WTC11 (cell line): ENCODE measurements around the gene BLOC1S4.

Source experiments
- ATF3 ChIP-seq: sonication (generic); formaldehyde crosslinking; conservative IDR thresholded peaks from 2 replicates; pipeline ENCODE4 v1.8.1; 2022; ENCODE audit warnings: mild to moderate bottlenecking, missing genetic modification reagents
- CTCF ChIP-seq: fragments of 200-600 bp; IDR thresholded peaks from 2 replicates; pipeline ENCODE4 v1.8.0; 2022; ENCODE audit warnings: antibody characterized with exemption
- ETV6 ChIP-seq: sonication (generic); formaldehyde crosslinking; IDR thresholded peaks from 2 replicates; pipeline ENCODE4 v1.8.1; 2022; ENCODE audit warnings: mild to moderate bottlenecking, missing genetic modification reagents
- FOXP4 ChIP-seq: sonication (generic); formaldehyde crosslinking; IDR thresholded peaks from 2 replicates; pipeline ENCODE4 v1.8.0; 2022; ENCODE audit warnings: mild to moderate bottlenecking, missing genetic modification reagents
- HMGXB4 ChIP-seq: sonication (generic); formaldehyde crosslinking; IDR thresholded peaks from 2 replicates; pipeline ENCODE4 v1.8.1; 2023; ENCODE audit warnings: mild to moderate bottlenecking, moderate library complexity, missing genetic modification reagents
- IRF2 ChIP-seq: sonication (generic); formaldehyde crosslinking; IDR thresholded peaks from 2 replicates; pipeline ENCODE4 v1.8.0; 2022; ENCODE audit warnings: low read depth, missing genetic modification reagents, borderline replicate concordance
- MAX ChIP-seq: sonication (generic); formaldehyde crosslinking; IDR thresholded peaks from 2 replicates; pipeline ENCODE4 v1.8.0; 2022; ENCODE audit warnings: mild to moderate bottlenecking, missing genetic modification reagents
- NFATC4 ChIP-seq: fragments of 250-450 bp; sonication (Bioruptor Pico); IDR thresholded peaks from 2 replicates; pipeline ENCODE4 v1.9.0; 2021; ENCODE audit warnings: mild to moderate bottlenecking
- SP1 ChIP-seq: sonication (generic); formaldehyde crosslinking; conservative IDR thresholded peaks from 2 replicates; pipeline ENCODE4 v1.8.1; 2022; ENCODE audit warnings: missing genetic modification reagents
- USF2 ChIP-seq: sonication (generic); formaldehyde crosslinking; IDR thresholded peaks from 2 replicates; pipeline ENCODE4 v1.8.1; 2023; ENCODE audit warnings: mild to moderate bottlenecking, missing genetic modification reagents, moderate library complexity
- ZNF317 ChIP-seq: sonication (generic); formaldehyde crosslinking; IDR thresholded peaks from 2 replicates; pipeline ENCODE4 v1.8.1; 2023; ENCODE audit warnings: low read depth, mild to moderate bottlenecking, moderate library complexity, missing genetic modification reagents, borderline replicate concordance

- TF ChIP-seq CTCF (no peak), IRF2 (CRISPR knock-in tag) (no peak), NFATC4 (CRISPR knock-in tag) (no peak), FOXP4 (CRISPR knock-in tag) (no peak), USF2 (CRISPR knock-in tag) (no peak), MAX (CRISPR knock-in tag) (no peak), ATF3 (CRISPR knock-in tag) (no peak), ETV6 (CRISPR knock-in tag) (no peak), ZNF317 (CRISPR knock-in tag) (no peak), HMGXB4 (no peak), SP1 (CRISPR knock-in tag) (no peak)
These were observed 21.6 kb upstream of the BLOC1S4 start for GRCh38 chr4:6694177-6694901.
